DOHH2 (cell line): Measurements from ENCODE around the gene ADGRB3.

ENCODE experiments used
- CTCF ChIP-seq: fragments of 200-600 bp; sonication (generic); IDR thresholded peaks from one replicate; pipeline ENCODE4 v1.5.1; 2014; ENCODE audit warnings: antibody characterized with exemption, mild to moderate bottlenecking, low read depth, low read length; ENCODE audit not compliant: poor library complexity, severe bottlenecking
- EZH2phosphoT487 ChIP-seq: fragments of 200-600 bp; sonication (generic); IDR thresholded peaks from 2 replicates; pipeline ENCODE4 v1.6.1; 2017; ENCODE audit warnings: borderline replicate concordance, mild to moderate bottlenecking, antibody characterized with exemption, low read length, moderate library complexity, mixed read lengths

- TF ChIP-seq CTCF: no peak
- no peak for TF ChIP-seq EZH2phosphoT487
Observed at GRCh38 chr6:68951270-68951669, 316.2 kb downstream of the ADGRB3 start.
